Caki2 (cell line): ENCODE results near the gene HS2ST1. TPM values are rescaled to one million over a fixed set of nuclear protein-coding genes. Genes with fewer than 3 reads are reported as not detected.

Source experiments
- DNase-seq: peaks from one replicate; pipeline ENCODE4 v3.0.0-alpha.2; 2015; ENCODE audit warnings: low read depth
- in situ Hi-C: cut with HindIII; loops from 2 replicates; pipeline ENCODE4 v1.10.0; 2016; ENCODE audit warnings: low sequenced_read_pairs, low pct_unique_long_range_greater_than_20kb, mixed read lengths
- total RNA-seq: library from RNA; depleted of rRNA; stranded (reverse); fragments of >200 nt; shearing (Covaris generic); gene quantifications from 2 replicates; pipeline ENCODE4 v1.2.3, GENCODE V29; 2014; ENCODE audit warnings: low replicate concordance

The HS2ST1 gene
- total RNA-seq, 1 experiment from 2014 or later: 7.7 TPM

GRCh38 chr1:87084244-87084836 is 169.9 kb downstream of the HS2ST1 start:
- no peak for DNase-seq
- in situ Hi-C loops: no loop called here

GRCh38 chr1:87086120-87086519 is 171.7 kb downstream of the HS2ST1 start:
- DNase-seq: no peak
- in situ Hi-C loops: no loop called here

GRCh38 chr1:87089070-87089736 is 174.8 kb downstream of the HS2ST1 start:
- in situ Hi-C loops: no loop called here
- DNase-seq: no peak

- in situ Hi-C loops: no loop called here
- DNase-seq: no peak
These were observed 175.4 kb downstream of the HS2ST1 start for GRCh38 chr1:87089823-87090222.

GRCh38 chr1:87091425-87091824 is 177.0 kb downstream of the HS2ST1 start:
- no peak for DNase-seq
- in situ Hi-C loops: no loop called here

- in situ Hi-C loops: no loop called here
- DNase-seq: no peak
These were observed 178.4 kb downstream of the HS2ST1 start for GRCh38 chr1:87092846-87093245.

GRCh38 chr1:87093286-87093685 is 178.9 kb downstream of the HS2ST1 start:
- no peak for DNase-seq
- in situ Hi-C loops: no loop called here

GRCh38 chr1:87094238-87094637 is 179.8 kb downstream of the HS2ST1 start:
- in situ Hi-C loops: no loop called here
- DNase-seq: no peak

GRCh38 chr1:87100271-87100670 is 185.8 kb downstream of the HS2ST1 start:
- DNase-seq: no peak
- in situ Hi-C loops: no loop called here

- in situ Hi-C loops: no loop called here
- no peak for DNase-seq
These were observed 188.6 kb downstream of the HS2ST1 start for GRCh38 chr1:87103074-87103473.

- no peak for DNase-seq
- in situ Hi-C loops: no loop called here
These were observed 189.7 kb downstream of the HS2ST1 start for GRCh38 chr1:87104140-87104539.

- DNase-seq: no peak
- in situ Hi-C loops: no loop called here
These were observed 190.5 kb downstream of the HS2ST1 start for GRCh38 chr1:87104945-87105344.

- in situ Hi-C loops: no loop called here
These were observed 191.7 kb downstream of the HS2ST1 start for GRCh38 chr1:87106144-87106543.

GRCh38 chr1:87106867-87107266 is 192.4 kb downstream of the HS2ST1 start:
- in situ Hi-C loops: no loop called here
- no peak for DNase-seq

More at GRCh38 chr1:87106144-87106543, 191.7 kb downstream of the HS2ST1 start:
- DNase-seq: no peak

- no peak for DNase-seq
- in situ Hi-C loops: no loop called here
These were observed 193.8 kb downstream of the HS2ST1 start for GRCh38 chr1:87108228-87108627.

GRCh38 chr1:87108814-87109411 is 194.5 kb downstream of the HS2ST1 start:
- in situ Hi-C loops: no loop called here
- no peak for DNase-seq

- in situ Hi-C loops: no loop called here
- no peak for DNase-seq
These were observed 197.4 kb downstream of the HS2ST1 start for GRCh38 chr1:87111659-87112371.

- no peak for DNase-seq
- in situ Hi-C loops: no loop called here
These were observed 198.9 kb downstream of the HS2ST1 start for GRCh38 chr1:87113313-87113712.

GRCh38 chr1:87115317-87115890 is 201.0 kb downstream of the HS2ST1 start:
- DNase-seq: no peak
- in situ Hi-C loops: no loop called here
